GM12874 (cell line): ENCODE results near the gene C10orf71.

ENCODE experiments used
- CTCF ChIP-seq: IDR thresholded peaks from 2 replicates; pipeline ENCODE4 v1.5.1; 2011; ENCODE audit warnings: low read depth, mild to moderate bottlenecking, control low read depth, low read length, moderate library complexity; ENCODE audit not compliant: insufficient read depth

Gene C10orf71

GRCh38 chr10:49329146-49329505, 30.2 kb downstream of the C10orf71 start:
- TF ChIP-seq CTCF = no peak

- TF ChIP-seq CTCF = no peak
These were observed 31.2 kb downstream of the C10orf71 start for GRCh38 chr10:49330127-49330665.

- TF ChIP-seq CTCF = no peak
These were observed 32.5 kb downstream of the C10orf71 start for GRCh38 chr10:49331431-49331830.

GRCh38 chr10:49332333-49332732, 33.4 kb downstream of the C10orf71 start:
- no peak for TF ChIP-seq CTCF

- no peak for TF ChIP-seq CTCF
These were observed 33.8 kb downstream of the C10orf71 start for GRCh38 chr10:49332768-49333167.

GRCh38 chr10:49333192-49333591, 34.2 kb downstream of the C10orf71 start:
- TF ChIP-seq CTCF = no peak

GRCh38 chr10:49334964-49335363, 36.0 kb downstream of the C10orf71 start:
- TF ChIP-seq CTCF = no peak

- no peak for TF ChIP-seq CTCF
These were observed 36.5 kb downstream of the C10orf71 start for GRCh38 chr10:49335364-49335972.
